Thyroid gland (tissue), 4 donors: ENCODE data around the gene CLIP2.

Experiments
- CTCF ChIP-seq, 6 experiments: fragments of 200-600 bp in 3 of 6; fragments of 450-650 bp in 3 of 6; sonication (generic) in 3 of 6; IDR thresholded peaks; one replicate each; pipeline ENCODE4 v1.5.1; 2016 to 2019; ENCODE audit warnings: antibody characterized with exemption in 6 of 6, mild to moderate bottlenecking in 2 of 6, inconsistent platforms in 1 of 6, moderate library complexity in 1 of 6
- POLR2A ChIP-seq, 2 donors: fragments of 450-650 bp; IDR thresholded peaks; one replicate each; pipeline ENCODE4 v1.6.1; 2017; ENCODE audit warnings: antibody characterized with exemption in 2 of 2, mild to moderate bottlenecking in 2 of 2, moderate library complexity in 1 of 2

- TF ChIP-seq CTCF (IDR thresholded peaks at IDR 0.05) (no peak), POLR2A (IDR thresholded peaks at IDR 0.05) (no peak)
These were observed 118.8 kb downstream of the CLIP2 start for GRCh38 chr7:74407958-74408357.
